HepG2 (cell line): ENCODE results near the gene ARHGAP26. TPM values are rescaled to one million over a fixed set of nuclear protein-coding genes. Genes with fewer than 3 reads are reported as not detected.

Source experiments
- ATAC-seq: fragments of 200-7000 bp; cut with Tn5 transposase; 3 replicates; pipeline ENCODE4 v1.9.1; 2020; ENCODE audit warnings: mild to moderate bottlenecking, moderate library complexity
- BruUV-seq: library from RNA; stranded (reverse); fragments of 400-500 nt; replicated peaks from 2 replicates; lab custom pipeline; 2021; lab: Mats Ljungman, UMichigan
- CTCF ChIA-PET: fragments of 300-600 bp; formaldehyde crosslinking; extraction: SDS; loops from one replicate; lab custom pipeline; 2021; ENCODE audit warnings: low total read pairs, inconsistent platforms, low intra/inter-chr PET ratio; lab: Yijun Ruan, JAX
- POLR2A ChIA-PET: fragments of 350-600 bp; sonication (Branson Sonifier 250); formaldehyde crosslinking; loops from one replicate; lab custom pipeline; 2020; ENCODE audit warnings: antibody characterized with exemption, inconsistent platforms; lab: Yijun Ruan, JAX
- DNase-seq: peaks from one replicate; pipeline ENCODE4 v3.0.0-alpha.2; 2015; ENCODE audit warnings: low spot score
- FAIRE-seq: peaks from 3 replicates; lab custom pipeline; 2011; peaks lifted over from hg19 to GRCh38; lab: Jason Lieb, UNC
- H2AFZ ChIP-seq: one replicate; pipeline ENCODE4 v1.6.1; 2011; ENCODE audit warnings: low read length, inconsistent platforms
- H3K27ac ChIP-seq: fragments of 300-600 bp; 3 replicates; pipeline ENCODE4 v1.8.0; 2011; ENCODE audit warnings: mixed run types, mild to moderate bottlenecking, mixed read lengths, low read length, inconsistent platforms; ENCODE audit not compliant: insufficient read depth; ENCODE audit errors: extremely low read length
- H3K27me3 ChIP-seq, 2 experiments: fragments of 200-600 bp in 1 of 2; 2 replicates in 1 of 2; 3 replicates in 1 of 2; pipeline versions ENCODE4 v1.6.0 to v1.8.0; 2011; ENCODE audit warnings: low read length in 2 of 2, mild to moderate bottlenecking in 2 of 2, moderate library complexity in 2 of 2, inconsistent platforms in 1 of 2; ENCODE audit not compliant: insufficient read depth in 2 of 2, control insufficient read depth in 1 of 2
- H3K36me3 ChIP-seq, 2 experiments: fragments of 200-600 bp in 1 of 2; replicated peaks in 1 of 2; 2 replicates in 1 of 2; 3 replicates in 1 of 2; pipeline versions ENCODE4 v1.5.1 to v1.8.0; 2011; ENCODE audit warnings: low read length in 2 of 2, inconsistent platforms in 1 of 2; ENCODE audit not compliant: insufficient read depth in 2 of 2, control insufficient read depth in 1 of 2
- H3K4me1 ChIP-seq: 2 replicates; pipeline ENCODE4 v1.5.1; 2012; ENCODE audit warnings: low read length, inconsistent platforms; ENCODE audit not compliant: insufficient read depth
- H3K4me2 ChIP-seq: 2 replicates; pipeline ENCODE4 v1.6.0; 2011; ENCODE audit warnings: low read depth, low read length, inconsistent platforms
- H3K4me3 ChIP-seq, 3 experiments: fragments of 200-600 bp in 1 of 3; sonication (generic), shearing (Covaris generic) in 1 of 3; replicated peaks in 1 of 3; 2 replicates each; pipeline ENCODE4 v1.5.1; 2011 to 2016; ENCODE audit warnings: low read length in 3 of 3, inconsistent platforms in 2 of 3, low read depth in 2 of 3, mild to moderate bottlenecking in 2 of 3, control low read depth in 1 of 3, mixed read lengths in 1 of 3; ENCODE audit not compliant: insufficient read depth in 1 of 3
- H3K79me2 ChIP-seq: one replicate; pipeline ENCODE4 v1.6.1; 2011; ENCODE audit warnings: low read length, inconsistent platforms; ENCODE audit not compliant: insufficient read depth
- H3K9ac ChIP-seq: 2 replicates; pipeline ENCODE4 v1.6.0; 2011; ENCODE audit warnings: mild to moderate bottlenecking, low read depth, low read length, inconsistent platforms; ENCODE audit not compliant: insufficient read depth
- H3K9me3 ChIP-seq: 2 replicates; pipeline ENCODE4 v1.5.1; 2012; ENCODE audit warnings: mild to moderate bottlenecking, low read length
- H4K20me1 ChIP-seq: 2 replicates; pipeline ENCODE4 v1.6.0; 2011; ENCODE audit warnings: inconsistent platforms, mild to moderate bottlenecking, low read length, moderate library complexity; ENCODE audit not compliant: insufficient read depth
- HMGA1 ChIP-seq: sonication (generic); formaldehyde crosslinking; conservative IDR thresholded peaks from 2 replicates; pipeline ENCODE4 v1.4.0; 2020; ENCODE audit warnings: missing genetic modification reagents
- IRX3 ChIP-seq: sonication (generic); formaldehyde crosslinking; IDR thresholded peaks from 2 replicates; pipeline ENCODE4 v1.8.1; 2023; ENCODE audit warnings: mild to moderate bottlenecking, low read depth, missing genetic modification reagents, borderline replicate concordance
- SMC3 ChIP-seq: IDR thresholded peaks from 2 replicates; pipeline ENCODE4 v1.6.1; 2011; ENCODE audit warnings: low read length, improper control_type of control experiment
- YEATS4 ChIP-seq: sonication (generic); formaldehyde crosslinking; IDR thresholded peaks from 2 replicates; pipeline ENCODE4 v1.4.0; 2020; ENCODE audit warnings: missing genetic modification reagents, borderline replicate concordance
- ZNF713 ChIP-seq: sonication (generic); formaldehyde crosslinking; IDR thresholded peaks from 2 replicates; pipeline ENCODE4 v1.4.0; 2020; ENCODE audit warnings: mild to moderate bottlenecking, missing genetic modification reagents
- WGBS: methylation state at CpG from one replicate; pipeline ENCODE4 v1.1.6; 2017; ENCODE audit warnings: low lambda C conversion rate; 5-methylcytosine and 5-hydroxymethylcytosine counted together
- in situ Hi-C: cut with HindIII; loops from 2 replicates; pipeline ENCODE4 v1.10.0; 2017; ENCODE audit warnings: low pct_unique_long_range_greater_than_20kb; ENCODE audit not compliant: extremely low pct_ligation_motif_present
- intact Hi-C: fragments of 100-400 bp; cut with micrococcal nuclease; formaldehyde crosslinking; loops from one replicate; pipeline ENCODE4 v1.10.0; 2022; ENCODE audit not compliant: unreplicated experiment
- polyA plus RNA-seq, 8 experiments: library from polyadenylated mRNA; depleted of rRNA in 3 of 8; stranded (reverse) in 7 of 8; unstranded in 1 of 8; fragments of >200 nt; fragmentation: Illumina TruSeq in 4 of 8; extraction: Trizol in 4 of 8; gene quantifications; 2 replicates each; pipeline versions ENCODE4 v1.2.1 to v1.2.3, GENCODE V29; 2011 to 2016; ENCODE audit warnings: low read depth in 4 of 8, missing spikeins in 1 of 8, mixed read lengths in 1 of 8; ENCODE audit not compliant: insufficient read depth in 1 of 8
- total RNA-seq, 5 experiments: library from RNA; depleted of rRNA; stranded (reverse); fragments of >200 nt; fragmentation: Illumina TruSeq; extraction: Trizol; gene quantifications; 2 replicates each; pipeline ENCODE4 v1.2.3, GENCODE V29; 2016; ENCODE audit warnings: low read depth in 1 of 5
- TF ChIP-seq, protein P1 (sequence below): sonication (generic); formaldehyde crosslinking; IDR thresholded peaks from one replicate; pipeline ENCODE4 v1.5.1; 2020; ENCODE audit warnings: mild to moderate bottlenecking, missing genetic modification reagents; ENCODE audit errors: not compliant biosample characterization
- TF ChIP-seq, protein P2 (sequence below): sonication (generic); formaldehyde crosslinking; conservative IDR thresholded peaks from 2 replicates; pipeline ENCODE4 v1.4.0; 2020; ENCODE audit warnings: missing genetic modification reagents
- TF ChIP-seq, protein P3 (sequence below): IDR thresholded peaks from 2 replicates; pipeline ENCODE4 v1.6.1; 2012; ENCODE audit warnings: inconsistent platforms
- TF ChIP-seq, protein P4 (sequence below): sonication (generic); formaldehyde crosslinking; IDR thresholded peaks from 2 replicates; pipeline ENCODE4 v1.5.1; 2020; ENCODE audit warnings: missing genetic modification reagents, mild to moderate bottlenecking, borderline replicate concordance
- TF ChIP-seq, protein P5 (sequence below): sonication (generic); formaldehyde crosslinking; IDR thresholded peaks from 2 replicates; pipeline ENCODE4 v1.9.0; 2022; ENCODE audit warnings: missing genetic modification reagents, mild to moderate bottlenecking, borderline replicate concordance

The ARHGAP26 gene
- total and polyA plus RNA-seq, 2 of the 13 experiments (the other 11 are each of a cell fraction or from before 2014, with no cell fraction given) = 9.6 to 18.2 TPM

DNA sequence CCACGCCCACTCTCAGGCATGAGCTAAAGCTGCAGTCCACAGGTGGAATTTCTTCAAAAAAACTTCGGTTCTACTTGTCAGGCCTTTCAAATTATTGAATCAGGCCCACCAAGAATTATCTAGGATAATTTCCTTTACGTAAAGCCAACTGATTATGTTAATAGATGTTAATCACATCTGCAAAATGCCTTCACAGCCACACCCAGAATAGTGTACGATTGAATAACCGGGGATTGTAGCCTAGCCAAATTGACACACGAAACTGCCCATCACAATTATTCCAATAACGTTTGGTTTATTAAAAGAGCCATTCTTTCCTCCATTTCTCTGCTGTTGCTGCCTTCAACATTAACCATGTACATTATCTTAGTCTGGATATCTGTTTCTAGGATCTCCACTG lies 484.6 kb downstream of the ARHGAP26 start:
- no peaks in the 10 kb centered on the region for H3K79me2 ChIP-seq
- no TSS peak for BruUV-seq
- FAIRE-seq = no peak
- POLR2A ChIA-PET = no interaction called here
- CTCF ChIA-PET = no interaction called here
- no peaks in the 10 kb centered on the region for H3K36me3 ChIP-seq
- no peak overlapping the region for H2AFZ ChIP-seq
- no peak overlapping the region for H3K27ac ChIP-seq
- no peaks in the 10 kb centered on the region for H3K9me3 ChIP-seq
- in situ Hi-C loops = no loop called here
- DNase-seq = no peak
- intact Hi-C loops = no loop called here
- no peak overlapping the region for H3K9ac ChIP-seq
- no peak overlapping the region for H3K4me2 ChIP-seq
- H4K20me1 ChIP-seq = no peaks in the 10 kb centered on the region
- H3K27me3 ChIP-seq = no peaks in the 10 kb centered on the region
- WGBS = 54% methylated on average over 7 of the region's 7 CpGs
- TF ChIP-seq, protein P1, sequence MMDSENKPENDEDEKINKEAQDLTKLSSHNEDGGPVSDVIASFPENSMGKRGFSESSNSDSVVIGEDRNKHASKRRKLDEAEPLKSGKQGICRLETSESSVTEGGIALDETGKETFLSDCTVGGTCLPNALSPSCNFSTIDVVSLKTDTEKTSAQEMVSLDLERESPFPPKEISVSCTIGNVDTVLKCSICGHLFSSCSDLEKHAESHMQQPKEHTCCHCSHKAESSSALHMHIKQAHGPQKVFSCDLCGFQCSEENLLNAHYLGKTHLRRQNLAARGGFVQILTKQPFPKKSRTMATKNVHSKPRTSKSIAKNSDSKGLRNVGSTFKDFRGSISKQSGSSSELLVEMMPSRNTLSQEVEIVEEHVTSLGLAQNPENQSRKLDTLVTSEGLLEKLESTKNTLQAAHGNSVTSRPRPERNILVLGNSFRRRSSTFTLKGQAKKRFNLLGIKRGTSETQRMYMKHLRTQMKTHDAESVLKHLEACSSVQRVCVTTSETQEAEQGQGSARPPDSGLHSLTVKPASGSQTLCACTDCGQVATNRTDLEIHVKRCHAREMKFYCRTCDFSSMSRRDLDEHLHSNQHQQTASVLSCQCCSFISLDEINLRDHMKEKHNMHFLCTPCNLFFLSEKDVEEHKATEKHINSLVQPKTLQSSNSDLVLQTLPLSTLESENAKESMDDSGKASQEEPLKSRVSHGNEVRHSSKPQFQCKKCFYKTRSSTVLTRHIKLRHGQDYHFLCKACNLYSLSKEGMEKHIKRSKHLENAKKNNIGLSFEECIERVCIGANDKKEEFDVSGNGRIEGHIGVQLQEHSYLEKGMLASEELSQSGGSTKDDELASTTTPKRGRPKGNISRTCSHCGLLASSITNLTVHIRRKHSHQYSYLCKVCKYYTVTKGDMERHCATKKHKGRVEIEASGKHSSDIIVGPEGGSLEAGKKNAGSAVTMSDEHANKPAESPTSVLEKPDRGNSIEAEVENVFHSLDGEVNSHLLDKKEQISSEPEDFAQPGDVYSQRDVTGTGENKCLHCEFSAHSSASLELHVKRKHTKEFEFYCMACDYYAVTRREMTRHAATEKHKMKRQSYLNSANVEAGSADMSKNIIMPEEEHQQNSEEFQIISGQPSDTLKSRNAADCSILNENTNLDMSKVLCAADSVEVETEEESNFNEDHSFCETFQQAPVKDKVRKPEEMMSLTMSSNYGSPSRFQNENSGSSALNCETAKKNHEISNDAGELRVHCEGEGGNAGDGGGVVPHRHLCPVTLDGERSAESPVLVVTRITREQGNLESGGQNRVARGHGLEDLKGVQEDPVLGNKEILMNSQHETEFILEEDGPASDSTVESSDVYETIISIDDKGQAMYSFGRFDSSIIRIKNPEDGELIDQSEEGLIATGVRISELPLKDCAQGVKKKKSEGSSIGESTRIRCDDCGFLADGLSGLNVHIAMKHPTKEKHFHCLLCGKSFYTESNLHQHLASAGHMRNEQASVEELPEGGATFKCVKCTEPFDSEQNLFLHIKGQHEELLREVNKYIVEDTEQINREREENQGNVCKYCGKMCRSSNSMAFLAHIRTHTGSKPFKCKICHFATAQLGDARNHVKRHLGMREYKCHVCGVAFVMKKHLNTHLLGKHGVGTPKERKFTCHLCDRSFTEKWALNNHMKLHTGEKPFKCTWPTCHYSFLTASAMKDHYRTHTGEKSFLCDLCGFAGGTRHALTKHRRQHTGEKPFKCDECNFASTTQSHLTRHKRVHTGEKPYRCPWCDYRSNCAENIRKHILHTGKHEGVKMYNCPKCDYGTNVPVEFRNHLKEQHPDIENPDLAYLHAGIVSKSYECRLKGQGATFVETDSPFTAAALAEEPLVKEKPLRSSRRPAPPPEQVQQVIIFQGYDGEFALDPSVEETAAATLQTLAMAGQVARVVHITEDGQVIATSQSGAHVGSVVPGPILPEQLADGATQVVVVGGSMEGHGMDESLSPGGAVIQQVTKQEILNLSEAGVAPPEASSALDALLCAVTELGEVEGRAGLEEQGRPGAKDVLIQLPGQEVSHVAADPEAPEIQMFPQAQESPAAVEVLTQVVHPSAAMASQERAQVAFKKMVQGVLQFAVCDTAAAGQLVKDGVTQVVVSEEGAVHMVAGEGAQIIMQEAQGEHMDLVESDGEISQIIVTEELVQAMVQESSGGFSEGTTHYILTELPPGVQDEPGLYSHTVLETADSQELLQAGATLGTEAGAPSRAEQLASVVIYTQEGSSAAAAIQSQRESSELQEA (CRISPR knock-in tag) = no peak
- no peak for TF ChIP-seq ZNF713 (CRISPR knock-in tag)
- TF ChIP-seq, protein P2, sequence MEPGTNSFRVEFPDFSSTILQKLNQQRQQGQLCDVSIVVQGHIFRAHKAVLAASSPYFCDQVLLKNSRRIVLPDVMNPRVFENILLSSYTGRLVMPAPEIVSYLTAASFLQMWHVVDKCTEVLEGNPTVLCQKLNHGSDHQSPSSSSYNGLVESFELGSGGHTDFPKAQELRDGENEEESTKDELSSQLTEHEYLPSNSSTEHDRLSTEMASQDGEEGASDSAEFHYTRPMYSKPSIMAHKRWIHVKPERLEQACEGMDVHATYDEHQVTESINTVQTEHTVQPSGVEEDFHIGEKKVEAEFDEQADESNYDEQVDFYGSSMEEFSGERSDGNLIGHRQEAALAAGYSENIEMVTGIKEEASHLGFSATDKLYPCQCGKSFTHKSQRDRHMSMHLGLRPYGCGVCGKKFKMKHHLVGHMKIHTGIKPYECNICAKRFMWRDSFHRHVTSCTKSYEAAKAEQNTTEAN (CRISPR knock-in tag) = no peak
- TF ChIP-seq IRX3 (CRISPR knock-in tag) = no peak
- TF ChIP-seq, protein P3, sequence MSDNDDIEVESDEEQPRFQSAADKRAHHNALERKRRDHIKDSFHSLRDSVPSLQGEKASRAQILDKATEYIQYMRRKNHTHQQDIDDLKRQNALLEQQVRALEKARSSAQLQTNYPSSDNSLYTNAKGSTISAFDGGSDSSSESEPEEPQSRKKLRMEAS = no peak
- TF ChIP-seq, protein P4, sequence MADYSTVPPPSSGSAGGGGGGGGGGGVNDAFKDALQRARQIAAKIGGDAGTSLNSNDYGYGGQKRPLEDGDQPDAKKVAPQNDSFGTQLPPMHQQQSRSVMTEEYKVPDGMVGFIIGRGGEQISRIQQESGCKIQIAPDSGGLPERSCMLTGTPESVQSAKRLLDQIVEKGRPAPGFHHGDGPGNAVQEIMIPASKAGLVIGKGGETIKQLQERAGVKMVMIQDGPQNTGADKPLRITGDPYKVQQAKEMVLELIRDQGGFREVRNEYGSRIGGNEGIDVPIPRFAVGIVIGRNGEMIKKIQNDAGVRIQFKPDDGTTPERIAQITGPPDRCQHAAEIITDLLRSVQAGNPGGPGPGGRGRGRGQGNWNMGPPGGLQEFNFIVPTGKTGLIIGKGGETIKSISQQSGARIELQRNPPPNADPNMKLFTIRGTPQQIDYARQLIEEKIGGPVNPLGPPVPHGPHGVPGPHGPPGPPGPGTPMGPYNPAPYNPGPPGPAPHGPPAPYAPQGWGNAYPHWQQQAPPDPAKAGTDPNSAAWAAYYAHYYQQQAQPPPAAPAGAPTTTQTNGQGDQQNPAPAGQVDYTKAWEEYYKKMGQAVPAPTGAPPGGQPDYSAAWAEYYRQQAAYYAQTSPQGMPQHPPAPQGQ = no peak
- no peak for TF ChIP-seq YEATS4 (CRISPR knock-in tag)
- TF ChIP-seq, protein P5, sequence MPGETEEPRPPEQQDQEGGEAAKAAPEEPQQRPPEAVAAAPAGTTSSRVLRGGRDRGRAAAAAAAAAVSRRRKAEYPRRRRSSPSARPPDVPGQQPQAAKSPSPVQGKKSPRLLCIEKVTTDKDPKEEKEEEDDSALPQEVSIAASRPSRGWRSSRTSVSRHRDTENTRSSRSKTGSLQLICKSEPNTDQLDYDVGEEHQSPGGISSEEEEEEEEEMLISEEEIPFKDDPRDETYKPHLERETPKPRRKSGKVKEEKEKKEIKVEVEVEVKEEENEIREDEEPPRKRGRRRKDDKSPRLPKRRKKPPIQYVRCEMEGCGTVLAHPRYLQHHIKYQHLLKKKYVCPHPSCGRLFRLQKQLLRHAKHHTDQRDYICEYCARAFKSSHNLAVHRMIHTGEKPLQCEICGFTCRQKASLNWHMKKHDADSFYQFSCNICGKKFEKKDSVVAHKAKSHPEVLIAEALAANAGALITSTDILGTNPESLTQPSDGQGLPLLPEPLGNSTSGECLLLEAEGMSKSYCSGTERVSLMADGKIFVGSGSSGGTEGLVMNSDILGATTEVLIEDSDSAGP (CRISPR knock-in tag) = no peak
- no peak for TF ChIP-seq SMC3
- TF ChIP-seq HMGA1 = no peak
- TF ChIP-seq, all 625 proteins: peak for 0
- ATAC-seq = no peak
- Histone ChIP-seq H3K4me1 (no peaks in the 10 kb centered on the region), H3K4me3 (no peak overlapping the region)
